CD4-positive, alpha-beta T cell treated with Interleukin-12 subunit alpha and Interleukin-12 subunit beta, for 1 hour (primary cell): ENCODE data around the gene MCF2.
"Not testable (repeated sequence)": the region's sequence is repeated elsewhere in the genome, so short reads cannot be mapped to it uniquely, and the experiment has no call there.

ENCODE experiments used
- DNase-seq: peaks from one replicate; pipeline ENCODE4 v3.0.0-alpha.2; 2020

MCF2 gene

GRCh38 chrX:139708067-139708466, at the start of gene MCF2:
MCF2 (minus strand) TSS chrX:139708167; CDS start chrX:139651744, 56,423 bp downstream.
- no peak for DNase-seq

- no peak for DNase-seq
These were observed 43.1 kb upstream of the MCF2 start for GRCh38 chrX:139751053-139751452.

GRCh38 chrX:139750390-139750789, 42.4 kb upstream of the MCF2 start:
- DNase-seq: no peak

- DNase-seq: peak; percentile 29
These were observed 31.2 kb upstream of the MCF2 start for GRCh38 chrX:139739138-139739537.

- DNase-seq: no peak
These were observed 30.6 kb upstream of the MCF2 start for GRCh38 chrX:139738581-139738980.

- no peak for DNase-seq
These were observed 28.2 kb upstream of the MCF2 start for GRCh38 chrX:139736151-139736550.

GRCh38 chrX:139734996-139735395, 27.0 kb upstream of the MCF2 start:
- no peak for DNase-seq

GRCh38 chrX:139725720-139726119, 17.8 kb upstream of the MCF2 start:
- DNase-seq: no peak

GRCh38 chrX:139724626-139725025, 16.7 kb upstream of the MCF2 start:
- no peak for DNase-seq

GRCh38 chrX:139720979-139721378, 13.0 kb upstream of the MCF2 start:
- no peak for DNase-seq

- no peak for DNase-seq
These were observed 12.2 kb upstream of the MCF2 start for GRCh38 chrX:139720136-139720535.

GRCh38 chrX:139702658-139703057, 5.3 kb downstream of the MCF2 start:
- no peak for DNase-seq

- no peak for DNase-seq
These were observed 15.1 kb downstream of the MCF2 start for GRCh38 chrX:139692908-139693307.

GRCh38 chrX:139692506-139692849, 15.5 kb downstream of the MCF2 start:
- DNase-seq: no peak

- DNase-seq: no peak
These were observed 16.0 kb downstream of the MCF2 start for GRCh38 chrX:139691843-139692505.

- DNase-seq: no peak
These were observed 16.5 kb downstream of the MCF2 start for GRCh38 chrX:139691493-139691842.

- DNase-seq: not testable (repeated sequence)
These were observed 22.8 kb downstream of the MCF2 start for GRCh38 chrX:139685175-139685574.

- DNase-seq: no peak
These were observed 27.6 kb downstream of the MCF2 start for GRCh38 chrX:139680356-139680755.

GRCh38 chrX:139647597-139647996, 60.4 kb downstream of the MCF2 start:
- DNase-seq: no peak

GRCh38 chrX:139642241-139642927, 65.6 kb downstream of the MCF2 start:
- DNase-seq: no peak

- DNase-seq: no peak
These were observed 67.7 kb downstream of the MCF2 start for GRCh38 chrX:139640259-139640658.

- DNase-seq: no peak
These were observed 68.7 kb downstream of the MCF2 start for GRCh38 chrX:139639253-139639652.

GRCh38 chrX:139600105-139600504, 107.9 kb downstream of the MCF2 start:
- no peak for DNase-seq

GRCh38 chrX:139596068-139596467, 111.9 kb downstream of the MCF2 start:
- DNase-seq: no peak

GRCh38 chrX:139585613-139586012, 122.4 kb downstream of the MCF2 start:
- no peak for DNase-seq
